Fibroblast of lung (primary cell): ENCODE data around the gene MYO6. TPM values are rescaled to one million over a fixed set of nuclear protein-coding genes. Genes with fewer than 3 reads are reported as not detected.

Experiments
- DNase-seq, 2 donors: peaks; one replicate each; pipeline versions ENCODE4 v3.0.0 to v3.0.0-alpha.2; 2010; ENCODE audit warnings: low read depth in 2 of 2
- H2AFZ ChIP-seq: 2 replicates; pipeline ENCODE4 v1.5.1; 2012; ENCODE audit warnings: low read length, control low read depth, inconsistent platforms
- H3K27ac ChIP-seq: 2 replicates; pipeline ENCODE4 v1.5.1; 2011; ENCODE audit warnings: low read length, control low read depth; ENCODE audit not compliant: insufficient read depth
- H3K27me3 ChIP-seq: 2 replicates; pipeline ENCODE4 v1.5.1; 2011; ENCODE audit warnings: mild to moderate bottlenecking, low read length; ENCODE audit not compliant: control insufficient read depth, insufficient read depth
- H3K36me3 ChIP-seq: 2 replicates; pipeline ENCODE4 v1.5.1; 2011; ENCODE audit warnings: low read length; ENCODE audit not compliant: control insufficient read depth, insufficient read depth
- H3K4me1 ChIP-seq: 2 replicates; pipeline ENCODE4 v1.5.1; 2011; ENCODE audit warnings: low read length; ENCODE audit not compliant: control insufficient read depth, insufficient read depth; ENCODE audit errors: extremely low read depth
- H3K4me2 ChIP-seq: 2 replicates; pipeline ENCODE4 v1.5.1; 2011; ENCODE audit warnings: low read length, control low read depth; ENCODE audit not compliant: insufficient read depth; ENCODE audit errors: extremely low read depth
- H3K4me3 ChIP-seq, 4 experiments: fragments of 200-600 bp in 1 of 4; sonication (generic) in 1 of 4; replicated peaks in 1 of 4; 2 replicates each; pipeline ENCODE4 v1.5.1; 2011 to 2016; ENCODE audit warnings: low read length in 4 of 4, low read depth in 3 of 4, mild to moderate bottlenecking in 3 of 4, control low read depth in 2 of 4, inconsistent platforms in 1 of 4, mixed read lengths in 1 of 4; ENCODE audit not compliant: insufficient read depth in 1 of 4; ENCODE audit errors: control extremely low read depth in 1 of 4
- H3K79me2 ChIP-seq: 2 replicates; pipeline ENCODE4 v1.5.1; 2012; ENCODE audit warnings: mild to moderate bottlenecking, low read length, inconsistent platforms; ENCODE audit not compliant: control insufficient read depth, insufficient read depth
- H3K9ac ChIP-seq: 2 replicates; pipeline ENCODE4 v1.5.1; 2011; ENCODE audit warnings: mild to moderate bottlenecking, low read length, control low read depth; ENCODE audit not compliant: insufficient read depth
- H3K9me3 ChIP-seq: 2 replicates; pipeline ENCODE4 v1.5.1; 2012; ENCODE audit warnings: low read depth, low read length; ENCODE audit not compliant: control insufficient read depth, insufficient read depth
- H4K20me1 ChIP-seq: 2 replicates; pipeline ENCODE4 v1.5.1; 2011; ENCODE audit warnings: low read length; ENCODE audit not compliant: control insufficient read depth, insufficient read depth; ENCODE audit errors: extremely low read depth
- CTCF ChIP-seq, 2 donors: IDR thresholded peaks in 1 of 2; conservative IDR thresholded peaks in 1 of 2; 1 replicate in 1 of 2; 2 replicates in 1 of 2; pipeline ENCODE4 v1.5.1; 2011 to 2012; ENCODE audit warnings: low read length in 2 of 2, control low read depth in 1 of 2, inconsistent platforms in 1 of 2, low read depth in 1 of 2, mild to moderate bottlenecking in 1 of 2
- EZH2 ChIP-seq: IDR thresholded peaks from 2 replicates; pipeline ENCODE4 v1.5.1; 2012; ENCODE audit warnings: low read length, control low read depth, mild to moderate bottlenecking; ENCODE audit errors: missing control alignments
- polyA plus RNA-seq, 2 donors: library from polyadenylated mRNA; depleted of rRNA in 1 of 2; stranded (reverse) in 1 of 2; unstranded in 1 of 2; fragments of >200 nt; gene quantifications; 2 replicates each; pipeline ENCODE4 v1.2.1, GENCODE V29; 2011 to 2012; ENCODE audit warnings: missing spikeins in 1 of 2
- total RNA-seq: library from RNA; depleted of rRNA; stranded (reverse); fragments of >200 nt; gene quantifications from 2 replicates; pipeline ENCODE4 v1.2.1, GENCODE V29; 2014

MYO6 gene
- total and polyA plus RNA-seq, 2 donors (not counting 1 experiment from before 2014, with no cell fraction given): 16.9 to 24.9 TPM

GRCh38 chr6:75812560-75812959 is 63.5 kb downstream of the MYO6 start:
- Histone ChIP-seq H3K9ac (no peak overlapping the region), H4K20me1 (no peaks in the 10 kb centered on the region), H3K79me2 (no peaks in the 10 kb centered on the region), H3K4me1 (no peaks in the 10 kb centered on the region), H3K4me3 (no peak overlapping the region), H3K9me3 (no peaks in the 10 kb centered on the region), H3K36me3 (no peaks in the 10 kb centered on the region), H2AFZ (no peak overlapping the region), H3K27ac (no peak overlapping the region), H3K27me3 (no peaks in the 10 kb centered on the region), H3K4me2 (no peak overlapping the region)
- TF ChIP-seq CTCF (conservative IDR thresholded peaks at IDR 0.05 in 1 of 2, IDR thresholded peaks at IDR 0.05 in 1 of 2; ENCODE audit: low read depth in 1 of 2, low read length in 2 of 2) (no peak), EZH2 (no peak)
- DNase-seq: no peak

DNA sequence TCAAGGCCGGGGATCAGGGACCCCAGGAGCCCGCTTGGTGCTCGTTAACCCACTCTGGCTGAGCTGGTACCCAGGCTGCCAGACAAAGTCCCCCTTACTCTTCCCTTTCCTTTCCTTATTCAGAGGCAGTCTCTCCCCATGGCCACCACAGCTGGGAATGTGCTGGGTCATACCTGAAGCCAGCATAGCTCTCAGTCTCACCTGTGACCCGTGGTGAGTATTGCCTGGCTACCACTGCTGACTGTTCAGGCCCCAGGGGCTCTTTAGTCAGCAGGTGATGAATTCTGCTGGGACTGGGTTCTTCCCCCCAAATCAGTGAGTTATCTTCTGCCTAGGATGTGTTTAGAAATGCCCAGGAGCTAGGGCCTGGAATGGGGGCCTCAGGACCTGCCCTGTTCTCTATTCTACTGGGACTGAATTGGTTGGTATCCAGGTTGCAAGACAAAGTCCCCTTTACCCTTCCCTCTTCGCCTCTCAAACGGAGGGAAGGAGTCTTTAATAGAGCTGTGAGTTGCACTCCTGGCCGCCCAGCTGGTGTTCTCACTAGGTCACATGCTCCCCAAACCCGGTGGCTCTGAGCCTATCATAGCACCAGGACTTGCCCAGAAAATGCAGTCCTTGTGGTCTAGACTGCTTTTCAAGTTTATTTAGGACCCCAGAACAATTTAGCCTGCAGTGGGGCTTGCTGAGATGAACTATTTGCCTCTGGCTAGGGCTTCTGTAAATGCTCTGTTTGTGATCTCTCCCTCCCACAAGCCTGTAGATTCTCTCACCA is 64.6 kb downstream of the MYO6 start:
- Histone ChIP-seq H3K36me3 (no peaks in the 10 kb centered on the region), H3K27me3 (no peaks in the 10 kb centered on the region), H3K27ac (no peak overlapping the region), H3K9ac (no peak overlapping the region), H3K4me2 (no peak overlapping the region), H2AFZ (no peak overlapping the region), H3K9me3 (no peaks in the 10 kb centered on the region), H3K4me3 (no peak overlapping the region), H4K20me1 (no peaks in the 10 kb centered on the region), H3K79me2 (no peaks in the 10 kb centered on the region), H3K4me1 (no peaks in the 10 kb centered on the region)
- no peak for DNase-seq
- no peak for TF ChIP-seq CTCF (conservative IDR thresholded peaks at IDR 0.05 in 1 of 2, IDR thresholded peaks at IDR 0.05 in 1 of 2; ENCODE audit: low read depth in 1 of 2, low read length in 2 of 2)
- TF ChIP-seq EZH2: no peak

GRCh38 chr6:75815756-75816155 is 66.7 kb downstream of the MYO6 start:
- no peak for DNase-seq
- Histone ChIP-seq H3K4me3 (no peak overlapping the region), H4K20me1 (no peaks in the 10 kb centered on the region), H3K27me3 (no peaks in the 10 kb centered on the region), H3K79me2 (no peaks in the 10 kb centered on the region), H3K36me3 (no peaks in the 10 kb centered on the region), H3K4me2 (no peak overlapping the region), H3K4me1 (no peaks in the 10 kb centered on the region), H2AFZ (no peak overlapping the region), H3K9me3 (no peaks in the 10 kb centered on the region), H3K27ac (no peak overlapping the region), H3K9ac (no peak overlapping the region)
- TF ChIP-seq CTCF (conservative IDR thresholded peaks at IDR 0.05 in 1 of 2, IDR thresholded peaks at IDR 0.05 in 1 of 2; ENCODE audit: low read depth in 1 of 2, low read length in 2 of 2) (no peak), EZH2 (no peak)
